Measurements from ENCODE around the gene BST2.

BST2 gene

GRCh38 chr19:17445526-17446165 lies 40.2 kb upstream of the BST2 start:
- Histone ChIP-seq H3K27me3 (ENCODE audit: low read length) (no peaks in the 10 kb centered on the region), H3K27ac (ENCODE audit: low read depth, low read length) (no peak overlapping the region), H3K36me3 (ENCODE audit: low read length) (no peaks in the 10 kb centered on the region), H2AFZ (ENCODE audit: low read depth, low read length, severe bottlenecking) (no peak overlapping the region), H3K4me3 (ENCODE audit: insufficient read depth, low read length, poor library complexity, severe bottlenecking) (no peak overlapping the region), H3K79me2 (ENCODE audit: insufficient read depth, low read length) (no peaks in the 10 kb centered on the region), H3K9ac (ENCODE audit: low read length) (no peak overlapping the region), H3K9me3 (ENCODE audit: insufficient read depth, low read length) (no peaks in the 10 kb centered on the region), H3K9me2 (replicated peaks; ENCODE audit: insufficient read depth, low read length) (no peaks in the 10 kb centered on the region), H3K4me2 (ENCODE audit: low read depth, low read length, poor library complexity, severe bottlenecking) (no peak overlapping the region), H3F3A (ENCODE audit: insufficient read depth) (no peaks in the 10 kb centered on the region), H4K20me1 (ENCODE audit: low read depth, low read length) (no peaks in the 10 kb centered on the region)
- no peak for TF ChIP-seq CTCF (IDR thresholded peaks at IDR 0.05; ENCODE audit: insufficient read depth, low read length, poor library complexity, severe bottlenecking)

DNA sequence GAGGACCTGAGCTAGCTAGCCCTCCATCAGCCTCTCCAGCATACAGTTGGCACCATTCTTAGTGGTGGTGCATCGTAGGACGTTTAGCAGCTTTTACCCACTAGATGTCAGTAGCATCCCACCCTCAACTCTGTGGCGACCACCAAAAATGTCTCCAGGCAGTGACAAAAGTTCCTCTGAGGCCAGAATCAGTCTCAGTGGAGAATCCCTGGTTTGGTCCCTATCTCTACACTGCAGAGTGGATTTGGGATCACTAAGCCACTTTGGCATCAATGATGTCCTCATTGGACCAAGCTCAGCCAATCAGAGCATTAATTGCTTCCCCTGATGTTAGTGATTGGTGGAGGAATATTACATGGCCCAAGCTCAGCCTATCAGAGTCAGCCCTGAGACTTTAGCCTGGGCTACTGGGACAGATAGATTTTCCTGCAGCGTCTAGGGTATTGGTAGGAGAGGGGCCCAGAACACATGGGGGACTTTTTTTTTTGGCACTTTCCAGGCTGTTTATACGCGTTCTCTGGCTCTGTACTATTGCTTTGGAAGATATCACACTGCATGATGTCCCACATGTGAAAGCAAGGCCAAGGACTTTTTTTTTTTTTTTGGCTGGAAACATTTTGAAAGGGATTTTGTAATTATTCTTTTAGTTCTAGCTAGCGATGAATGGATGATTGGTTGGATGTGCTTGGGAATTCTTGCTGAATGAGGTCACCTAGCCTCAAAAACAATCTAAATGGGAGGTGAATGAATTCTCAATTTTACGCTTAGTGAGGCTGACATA lies 36.0 kb upstream of the BST2 start:
- H2AFZ ChIP-seq (ENCODE audit: low read depth, low read length, severe bottlenecking) = no peak overlapping the region
- no peaks in the 10 kb centered on the region for H4K20me1 ChIP-seq (ENCODE audit: low read depth, low read length)
- H3K4me3 ChIP-seq (ENCODE audit: insufficient read depth, low read length, poor library complexity, severe bottlenecking) = no peak overlapping the region
- no peak overlapping the region for H3K27ac ChIP-seq (ENCODE audit: low read depth, low read length)
- TF ChIP-seq CTCF (IDR thresholded peaks at IDR 0.05; ENCODE audit: insufficient read depth, low read length, poor library complexity, severe bottlenecking) = peak; percentile 53
- TF ChIP-seq EZH2phosphoT487 (conservative IDR thresholded peaks at IDR 0.05; ENCODE audit: low read length) = no peak
- no peak overlapping the region for H3K9ac ChIP-seq (ENCODE audit: low read length)
- H3K36me3 ChIP-seq (ENCODE audit: low read length) = no peaks in the 10 kb centered on the region
- no peak overlapping the region for H3K4me2 ChIP-seq (ENCODE audit: low read depth, low read length, poor library complexity, severe bottlenecking)
- no peaks in the 10 kb centered on the region for H3K79me2 ChIP-seq (ENCODE audit: insufficient read depth, low read length)
- no peaks in the 10 kb centered on the region for H3K9me3 ChIP-seq (ENCODE audit: insufficient read depth, low read length)
- H3K27me3 ChIP-seq (ENCODE audit: low read length) = no peaks in the 10 kb centered on the region
- H3K9me2 ChIP-seq (replicated peaks; ENCODE audit: insufficient read depth, low read length) = no peaks in the 10 kb centered on the region
- H3F3A ChIP-seq (ENCODE audit: insufficient read depth) = no peaks in the 10 kb centered on the region

DNA sequence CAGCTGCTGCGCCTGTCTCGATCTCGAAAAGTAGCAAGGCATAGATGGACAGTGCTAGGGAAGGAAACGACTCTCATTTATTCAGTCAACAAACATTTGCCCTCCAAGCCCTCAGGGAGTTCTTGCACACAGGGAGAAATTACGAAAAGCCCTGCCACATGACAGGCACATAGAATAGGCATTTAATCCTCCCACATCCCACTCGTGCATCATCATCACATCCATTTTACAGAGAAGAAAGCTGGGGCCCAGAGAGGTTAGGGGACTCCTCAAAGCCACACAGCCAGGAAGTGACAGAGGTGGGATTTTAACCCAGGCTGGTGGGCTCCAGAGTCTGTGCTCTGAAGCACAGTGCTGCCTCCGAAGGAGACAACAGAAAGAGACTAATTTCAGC lies 31.4 kb upstream of the BST2 start:
- Histone ChIP-seq H3K27me3 (ENCODE audit: low read length) (no peaks in the 10 kb centered on the region), H3K36me3 (ENCODE audit: low read length) (no peaks in the 10 kb centered on the region), H3K79me2 (ENCODE audit: insufficient read depth, low read length) (no peaks in the 10 kb centered on the region), H4K20me1 (ENCODE audit: low read depth, low read length) (no peaks in the 10 kb centered on the region), H3K4me3 (ENCODE audit: insufficient read depth, low read length, poor library complexity, severe bottlenecking) (no peak overlapping the region), H3F3A (ENCODE audit: insufficient read depth) (no peaks in the 10 kb centered on the region), H3K4me2 (ENCODE audit: low read depth, low read length, poor library complexity, severe bottlenecking) (no peak overlapping the region), H3K9ac (ENCODE audit: low read length) (no peak overlapping the region), H3K9me3 (ENCODE audit: insufficient read depth, low read length) (no peaks in the 10 kb centered on the region), H3K9me2 (replicated peaks; ENCODE audit: insufficient read depth, low read length) (no peaks in the 10 kb centered on the region), H2AFZ (ENCODE audit: low read depth, low read length, severe bottlenecking) (no peak overlapping the region), H3K27ac (ENCODE audit: low read depth, low read length) (no peak overlapping the region)
- TF ChIP-seq CTCF (IDR thresholded peaks at IDR 0.05; ENCODE audit: insufficient read depth, low read length, poor library complexity, severe bottlenecking) (no peak), EZH2phosphoT487 (conservative IDR thresholded peaks at IDR 0.05; ENCODE audit: low read length) (no peak)
